ENCODE data around the gene RGS7BP. TPM values are rescaled to one million over a fixed set of nuclear protein-coding genes. Genes with fewer than 3 reads are reported as not detected.

The RGS7BP gene
- total and polyA plus RNA-seq, 3 donors from 2014 or later = 0.63 to 7.8 (median 3.1) TPM

- Histone ChIP-seq H3K27ac (no peak overlapping the region), H3K9me3 (no peaks in the 10 kb centered on the region), H3K4me1 (no peaks in the 10 kb centered on the region), H3K36me3 (ENCODE audit: low read depth, missing control alignments) (no peaks in the 10 kb centered on the region), H3K4me3 (no peak overlapping the region), H3K27me3 (no peaks in the 10 kb centered on the region)
- WGBS, 2 donors = 78 to 82% methylated on average over 9 of the region's 9 CpGs
- TF ChIP-seq CTCF (IDR thresholded peaks at IDR 0.05) (no peak), POLR2A (IDR thresholded peaks at IDR 0.05) (no peak)
- no peak for DNase-seq
- intact Hi-C loops (cut with DNase I; ENCODE audit: low total_unique reads) = loop anchor here (10.0 kb wide), 1 partner anchor 148 kb away; no protein-coding TSS in a partner anchor
Measured at GRCh38 chr5:64637144-64637543, 131.3 kb downstream of the RGS7BP start.

GRCh38 chr5:64637837-64638443, 132.1 kb downstream of the RGS7BP start:
- TF ChIP-seq POLR2A (IDR thresholded peaks at IDR 0.05) = no peak
- intact Hi-C loops (cut with DNase I; ENCODE audit: low total_unique reads) = loop anchor here (10.0 kb wide), 1 partner anchor 147 kb away; no protein-coding TSS in a partner anchor
- no peak for DNase-seq
- Histone ChIP-seq H3K27me3 (no peaks in the 10 kb centered on the region), H3K9me3 (no peaks in the 10 kb centered on the region), H3K27ac (no peak overlapping the region), H3K4me3 (no peak overlapping the region), H3K4me1 (no peaks in the 10 kb centered on the region), H3K36me3 (ENCODE audit: low read depth, missing control alignments) (no peaks in the 10 kb centered on the region)
- 77 to 80% methylated on average over 10 of the region's 10 CpGs for WGBS, 2 donors

GRCh38 chr5:64644831-64645230, 139.0 kb downstream of the RGS7BP start:
- TF ChIP-seq POLR2A (IDR thresholded peaks at IDR 0.05) (no peak), CTCF (IDR thresholded peaks at IDR 0.05) (no peak)
- Histone ChIP-seq H3K9me3 (no peaks in the 10 kb centered on the region), H3K4me1 (no peaks in the 10 kb centered on the region), H3K36me3 (ENCODE audit: low read depth, missing control alignments) (no peaks in the 10 kb centered on the region), H3K4me3 (peak overlapping the region in 1 of 2 donors; percentile 9), H3K27me3 (no peaks in the 10 kb centered on the region), H3K27ac (peak overlapping the region in 1 of 2 donors; percentile 81)
- intact Hi-C loops (cut with DNase I; ENCODE audit: low total_unique reads) = no loop called here
- no peak for DNase-seq

GRCh38 chr5:64646169-64646568, 140.4 kb downstream of the RGS7BP start:
- Histone ChIP-seq H3K27me3 (no peaks in the 10 kb centered on the region), H3K36me3 (ENCODE audit: low read depth, missing control alignments) (no peaks in the 10 kb centered on the region), H3K9me3 (no peaks in the 10 kb centered on the region), H3K4me3 (no peak overlapping the region), H3K27ac (no peak overlapping the region), H3K4me1 (no peaks in the 10 kb centered on the region)
- TF ChIP-seq CTCF (IDR thresholded peaks at IDR 0.05) = no peak
- TF ChIP-seq POLR2A (IDR thresholded peaks at IDR 0.05) = no peak
- no peak for DNase-seq
- intact Hi-C loops (cut with DNase I; ENCODE audit: low total_unique reads) = no loop called here
- 74 to 82% methylated on average over 3 of the region's 3 CpGs for WGBS, 2 donors

- H3K27me3 ChIP-seq = no peaks in the 10 kb centered on the region
- intact Hi-C loops (cut with DNase I; ENCODE audit: low total_unique reads) = no loop called here
- H3K4me1 ChIP-seq = no peaks in the 10 kb centered on the region
- no peak overlapping the region for H3K4me3 ChIP-seq
- TF ChIP-seq CTCF (IDR thresholded peaks at IDR 0.05) (no peak), POLR2A (IDR thresholded peaks at IDR 0.05) (no peak)
- WGBS, 2 donors = 84 to 88% methylated on average over 2 of the region's 2 CpGs
- H3K27ac ChIP-seq = no peak overlapping the region
- H3K36me3 ChIP-seq (ENCODE audit: low read depth, missing control alignments) = no peaks in the 10 kb centered on the region
- H3K9me3 ChIP-seq = no peaks in the 10 kb centered on the region
- no peak for DNase-seq
Measured at GRCh38 chr5:64649512-64649911, 143.7 kb downstream of the RGS7BP start.

Data from testis (tissue), 3 donors.